HL-60 (cell line): ENCODE results near the gene ENOSF1.

Experiments
- POLR2AphosphoS5 ChIP-seq: IDR thresholded peaks from 2 replicates; pipeline ENCODE4 v1.6.1; 2012; ENCODE audit warnings: low read depth
- SPI1 ChIP-seq: IDR thresholded peaks from 2 replicates; pipeline ENCODE4 v1.6.1; 2012; ENCODE audit warnings: low read depth, mild to moderate bottlenecking, borderline replicate concordance
- TF ChIP-seq, protein P1 (sequence below): IDR thresholded peaks from one replicate; pipeline ENCODE4 v1.5.1; 2011; ENCODE audit warnings: low read length, control low read depth, inconsistent platforms; ENCODE audit not compliant: insufficient read depth

DNA sequence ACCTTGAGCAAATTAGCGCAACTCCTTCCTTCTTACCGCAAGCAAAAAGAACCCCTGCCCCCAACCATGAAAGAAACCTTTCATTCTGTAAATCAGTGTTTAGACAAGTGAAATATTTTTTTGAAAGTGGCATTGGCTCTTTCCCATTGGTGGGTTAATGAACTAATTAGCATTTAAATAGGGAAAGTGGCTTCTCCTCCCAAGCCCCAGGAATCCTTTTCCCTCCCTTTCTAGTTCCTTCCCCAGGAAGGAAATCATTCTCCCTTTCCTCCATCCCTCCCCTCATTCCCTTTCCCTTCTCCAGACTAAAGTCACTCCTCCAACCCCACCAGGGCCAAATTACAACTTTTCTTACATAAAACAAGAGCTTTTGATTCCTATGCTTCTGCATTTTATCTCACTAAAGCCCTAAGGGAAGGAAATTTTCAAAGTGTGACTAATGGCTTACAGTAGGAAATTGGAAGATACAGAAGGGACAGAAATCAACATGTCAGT, 77.8 kb downstream of the ENOSF1 start:
- TF ChIP-seq, protein P1, sequence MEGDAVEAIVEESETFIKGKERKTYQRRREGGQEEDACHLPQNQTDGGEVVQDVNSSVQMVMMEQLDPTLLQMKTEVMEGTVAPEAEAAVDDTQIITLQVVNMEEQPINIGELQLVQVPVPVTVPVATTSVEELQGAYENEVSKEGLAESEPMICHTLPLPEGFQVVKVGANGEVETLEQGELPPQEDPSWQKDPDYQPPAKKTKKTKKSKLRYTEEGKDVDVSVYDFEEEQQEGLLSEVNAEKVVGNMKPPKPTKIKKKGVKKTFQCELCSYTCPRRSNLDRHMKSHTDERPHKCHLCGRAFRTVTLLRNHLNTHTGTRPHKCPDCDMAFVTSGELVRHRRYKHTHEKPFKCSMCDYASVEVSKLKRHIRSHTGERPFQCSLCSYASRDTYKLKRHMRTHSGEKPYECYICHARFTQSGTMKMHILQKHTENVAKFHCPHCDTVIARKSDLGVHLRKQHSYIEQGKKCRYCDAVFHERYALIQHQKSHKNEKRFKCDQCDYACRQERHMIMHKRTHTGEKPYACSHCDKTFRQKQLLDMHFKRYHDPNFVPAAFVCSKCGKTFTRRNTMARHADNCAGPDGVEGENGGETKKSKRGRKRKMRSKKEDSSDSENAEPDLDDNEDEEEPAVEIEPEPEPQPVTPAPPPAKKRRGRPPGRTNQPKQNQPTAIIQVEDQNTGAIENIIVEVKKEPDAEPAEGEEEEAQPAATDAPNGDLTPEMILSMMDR: no peak
- TF ChIP-seq POLR2AphosphoS5 (no peak), SPI1 (no peak)
